Activated T-cell treated with anti-CD3 and anti-CD28 coated beads for 48 hours (primary cell): ENCODE measurements around the gene RAB8B.
"Not testable (repeated sequence)": the region's sequence is repeated elsewhere in the genome, so short reads cannot be mapped to it uniquely, and the experiment has no call there.

Experiments used
- DNase-seq: peaks from one replicate; pipeline ENCODE4 v3.0.0-alpha.2; 2020; ENCODE audit warnings: low read depth

RAB8B gene

DNA sequence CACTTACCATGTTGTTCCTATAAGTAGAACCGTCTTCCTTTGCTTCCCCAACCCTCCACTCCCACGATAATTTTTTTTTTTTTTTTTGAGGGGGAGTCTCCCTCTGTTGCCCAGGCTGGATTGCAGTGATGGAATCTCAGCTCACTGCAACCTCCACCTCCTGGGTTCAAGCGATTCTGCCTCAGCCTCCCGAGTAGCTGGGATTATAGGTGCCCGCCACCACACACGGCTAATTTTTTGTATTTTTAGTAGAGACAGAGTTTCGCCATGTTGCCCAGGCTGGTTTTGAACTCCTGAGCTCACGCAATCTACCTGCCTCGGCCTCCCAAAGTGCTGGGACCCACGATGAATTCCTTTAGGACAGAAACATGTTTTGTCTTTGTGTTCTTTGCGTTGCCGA is 19.4 kb downstream of the RAB8B start:
- DNase-seq = not testable (repeated sequence)

DNA sequence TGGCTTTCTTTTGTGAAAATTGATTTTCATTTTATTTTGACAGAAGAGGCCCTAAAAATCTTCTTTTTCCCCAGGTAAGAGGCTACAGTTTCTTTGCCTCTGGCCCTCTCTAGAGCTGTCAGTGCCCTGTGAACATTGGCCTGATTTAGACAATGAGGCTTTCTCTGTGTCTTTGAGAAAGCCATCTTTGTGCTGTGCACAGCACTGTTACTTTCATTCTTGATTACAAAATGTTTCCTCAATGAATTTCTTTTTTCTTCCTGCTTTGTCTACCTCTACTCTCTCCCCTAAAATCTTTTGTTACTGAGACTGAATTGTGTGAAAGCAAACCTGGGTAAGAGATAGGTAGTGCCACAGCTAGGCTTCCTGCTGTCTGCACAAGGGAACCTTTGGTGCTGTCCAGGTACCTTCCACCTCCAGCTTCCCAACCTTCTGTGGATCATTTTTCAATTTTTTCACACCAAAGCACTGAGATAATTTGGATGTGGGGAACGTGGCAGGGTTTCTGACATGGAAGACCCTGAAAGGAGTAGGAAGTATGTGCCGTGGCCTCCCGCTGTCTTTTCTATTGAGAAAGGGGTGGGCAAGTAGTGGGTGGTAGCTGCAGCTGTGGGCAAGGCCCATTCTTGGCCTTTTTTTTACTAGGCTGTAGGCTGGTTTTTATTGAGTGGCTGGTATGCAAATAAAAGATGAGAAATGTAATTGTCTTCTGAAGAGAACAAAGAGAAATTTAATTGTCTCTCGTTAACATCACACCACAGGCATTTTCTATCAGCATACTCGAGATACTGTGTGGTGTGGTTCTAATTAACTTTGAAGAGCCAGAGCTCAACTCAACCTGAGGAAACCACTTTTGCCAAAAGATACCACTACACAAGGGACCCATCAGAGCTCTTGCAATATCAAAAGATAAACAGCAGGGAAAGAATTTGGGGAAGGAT is 21.0 kb downstream of the RAB8B start:
- DNase-seq = no peak

DNA sequence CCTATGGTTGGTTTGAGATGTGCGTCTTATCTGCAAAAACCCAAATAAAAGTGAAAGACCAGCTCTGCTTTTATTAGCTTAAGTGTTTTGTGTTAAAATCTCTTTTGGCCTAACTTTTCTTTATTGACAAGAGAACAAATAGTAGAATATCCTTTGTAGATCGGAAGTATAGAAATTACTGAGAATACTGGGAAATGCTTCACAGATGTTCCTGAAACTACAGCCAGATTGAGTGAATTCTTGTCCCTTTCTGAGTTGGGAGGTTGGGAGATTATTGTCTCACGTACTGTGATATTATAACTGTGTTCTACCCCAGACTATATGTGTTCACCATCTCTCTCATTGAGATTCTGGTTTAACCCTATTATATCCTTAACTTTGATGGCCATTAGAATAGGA is 21.7 kb downstream of the RAB8B start:
- DNase-seq = no peak

DNA sequence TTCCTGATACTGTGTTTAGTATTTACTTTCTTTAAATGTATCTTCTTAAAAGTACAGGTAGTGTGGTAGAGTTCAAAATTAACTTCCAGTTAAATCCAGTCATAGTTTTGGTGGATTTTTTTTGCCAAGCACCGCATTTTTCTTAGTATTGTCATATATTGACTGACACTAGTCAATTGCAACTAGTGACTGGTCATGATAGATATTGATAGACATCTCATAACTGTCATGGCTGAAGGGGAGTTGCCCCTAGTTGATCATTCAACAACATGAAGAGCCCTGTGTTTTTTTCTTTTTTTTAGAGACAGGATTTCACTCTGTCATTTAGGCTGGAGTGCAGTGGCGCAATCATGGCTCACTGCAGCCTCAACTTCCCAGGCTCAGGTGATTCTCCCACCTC is 22.1 kb downstream of the RAB8B start:
- DNase-seq = no peak

DNA sequence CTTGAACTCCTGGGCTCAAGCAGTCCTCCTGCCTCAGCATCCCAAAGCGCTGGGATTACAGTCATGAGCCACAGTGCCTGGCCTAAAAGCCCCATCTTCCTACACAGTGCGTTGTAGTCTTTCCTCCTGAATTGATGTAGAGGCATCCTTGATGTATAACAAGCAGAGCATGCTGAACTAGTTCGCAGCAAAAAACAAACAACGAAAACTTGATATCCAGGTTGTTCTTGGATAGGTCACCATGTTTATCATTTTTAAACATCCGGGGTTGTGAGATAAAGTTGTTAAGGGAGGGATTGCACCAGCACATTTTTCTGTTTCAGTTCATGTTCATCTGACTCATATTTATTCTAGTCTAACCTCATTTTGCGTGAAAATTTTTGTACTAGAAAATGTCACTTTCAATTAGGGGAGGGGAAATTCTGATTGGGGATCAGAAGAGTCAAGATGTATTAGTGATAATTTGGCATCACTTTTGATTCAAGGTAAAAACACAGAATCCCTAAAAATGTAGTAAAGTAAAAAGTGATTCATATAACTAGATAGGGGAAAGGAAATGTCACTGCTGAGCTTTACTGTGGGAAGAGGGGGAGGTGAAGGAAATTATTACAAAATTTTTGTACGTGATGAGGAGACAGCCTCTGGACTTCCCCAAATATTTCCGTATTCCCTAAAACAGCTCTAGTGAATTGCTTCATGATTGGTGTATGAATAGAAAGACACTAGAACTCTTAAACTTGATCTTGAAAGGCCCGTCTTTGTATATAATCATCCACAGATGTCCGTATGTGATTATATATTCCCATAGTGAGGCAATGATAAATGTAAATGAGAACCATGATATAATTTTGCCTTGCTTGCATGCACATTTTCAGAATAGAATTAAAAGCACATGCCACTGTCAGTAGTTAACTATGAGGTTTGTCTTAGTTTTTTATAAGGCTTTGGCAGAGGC is 22.9 kb downstream of the RAB8B start:
- no peak for DNase-seq

DNA sequence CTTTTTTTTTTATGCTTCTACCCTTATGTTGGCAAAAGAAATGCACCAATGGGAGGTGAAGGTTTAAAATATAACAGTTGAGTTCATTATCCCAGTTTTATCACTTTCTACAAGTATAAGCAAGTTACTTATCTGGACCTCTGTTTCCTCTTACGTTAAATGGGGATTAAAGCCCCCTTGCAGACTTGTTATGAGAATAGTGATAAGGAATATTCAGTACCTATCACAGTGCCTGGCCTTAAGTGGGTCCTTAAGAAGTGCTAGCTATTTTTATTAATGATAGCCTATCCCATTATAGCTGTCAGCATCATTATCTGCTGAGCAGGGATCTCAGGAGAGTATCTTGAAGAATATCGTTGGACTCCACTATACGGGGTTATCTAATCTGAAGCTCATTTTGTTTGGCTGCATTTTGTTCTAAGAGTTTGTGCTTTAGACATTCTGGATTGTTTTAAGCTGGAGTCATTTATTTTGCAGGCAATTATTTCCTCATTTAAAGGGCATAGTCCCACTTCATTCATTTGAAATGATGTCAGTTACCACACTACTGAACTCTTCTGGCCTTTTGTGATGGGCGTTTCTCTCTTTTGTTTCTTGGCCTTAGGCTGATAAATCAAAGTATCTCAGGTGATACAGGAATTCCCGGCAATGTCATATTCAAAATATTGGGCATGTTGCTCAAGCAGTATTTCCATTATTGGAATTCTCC is 28.8 kb downstream of the RAB8B start:
- no peak for DNase-seq

DNA sequence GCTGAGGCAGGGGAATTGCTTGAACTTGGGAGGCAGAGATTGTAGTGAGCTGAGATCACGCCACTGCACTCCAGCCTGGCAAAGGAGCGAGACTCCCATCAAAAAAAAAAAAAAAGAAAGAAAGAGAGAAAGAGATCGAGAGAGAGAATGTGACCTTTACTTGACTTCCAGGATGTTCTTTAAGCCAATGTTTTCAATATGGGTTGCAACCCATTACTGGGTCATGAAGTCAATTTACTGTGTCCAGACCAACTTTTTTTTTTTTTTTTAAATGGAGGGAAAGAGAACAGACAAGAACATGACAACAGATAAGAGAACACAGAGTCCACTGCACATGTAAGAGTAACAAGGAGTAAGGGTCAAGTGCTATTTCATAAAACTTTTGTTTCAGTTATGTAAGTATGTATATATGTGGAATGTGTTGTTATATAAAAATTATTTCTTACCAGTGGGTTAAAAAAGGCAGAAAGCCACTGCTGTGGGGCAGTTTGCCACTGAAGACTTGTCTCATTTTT is 29.8 kb downstream of the RAB8B start:
- DNase-seq = no peak

DNA sequence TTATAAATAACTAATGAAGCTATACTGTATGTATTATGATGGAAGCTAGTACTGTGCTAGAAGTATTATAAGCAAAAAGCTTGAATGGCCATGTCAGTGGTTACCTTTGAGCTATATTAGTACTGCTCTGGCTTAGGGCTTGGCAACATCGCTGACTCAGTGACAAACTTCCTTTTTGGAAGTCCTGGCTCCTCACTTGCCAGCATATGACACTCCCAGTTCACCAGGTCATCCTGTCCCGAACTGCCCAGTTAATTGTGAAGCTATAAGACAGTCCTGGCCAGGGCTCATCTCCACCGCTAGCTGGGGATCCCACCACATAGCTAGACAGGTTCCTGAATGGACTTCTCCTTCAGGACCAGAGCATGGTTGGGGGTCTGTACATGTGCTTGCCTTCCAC is 31.9 kb downstream of the RAB8B start:
- no peak for DNase-seq

DNA sequence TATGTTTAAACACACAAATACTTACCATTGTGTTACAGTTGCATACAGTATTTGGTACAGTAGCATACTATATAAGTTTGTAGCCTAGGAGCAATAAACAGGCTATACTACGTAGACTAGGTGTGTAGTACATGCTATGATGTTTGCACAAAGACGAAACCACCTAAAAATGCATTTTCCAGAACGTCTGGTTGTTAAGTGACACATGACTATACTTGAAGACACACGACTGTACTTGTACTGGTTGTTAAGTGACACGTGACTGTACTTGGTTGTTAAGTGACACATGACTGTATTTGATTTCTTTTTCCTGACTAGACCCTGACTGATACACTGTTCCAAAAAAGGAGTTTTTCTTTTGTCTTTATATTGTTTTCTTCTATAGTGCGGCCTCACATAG is 34.1 kb downstream of the RAB8B start:
- no peak for DNase-seq

DNA sequence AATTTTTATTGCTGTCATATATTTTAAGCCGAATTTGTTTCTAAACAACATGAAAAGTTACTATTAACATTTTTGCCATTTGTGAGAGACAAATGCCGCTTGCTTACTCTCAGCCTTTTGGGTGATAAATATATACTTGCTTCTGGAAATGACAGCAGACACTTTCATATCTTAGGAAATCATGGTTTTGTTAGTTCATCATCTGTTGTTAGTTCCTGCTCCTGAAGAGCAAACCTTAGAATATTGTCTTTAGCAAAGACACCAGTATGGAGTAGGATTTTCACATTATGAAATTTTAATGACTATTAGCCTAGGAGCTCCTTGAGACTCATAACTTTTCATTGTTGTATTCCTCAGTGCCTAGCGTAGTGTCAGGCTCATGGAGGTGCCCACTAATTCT is 36.0 kb downstream of the RAB8B start:
- no peak for DNase-seq

DNA sequence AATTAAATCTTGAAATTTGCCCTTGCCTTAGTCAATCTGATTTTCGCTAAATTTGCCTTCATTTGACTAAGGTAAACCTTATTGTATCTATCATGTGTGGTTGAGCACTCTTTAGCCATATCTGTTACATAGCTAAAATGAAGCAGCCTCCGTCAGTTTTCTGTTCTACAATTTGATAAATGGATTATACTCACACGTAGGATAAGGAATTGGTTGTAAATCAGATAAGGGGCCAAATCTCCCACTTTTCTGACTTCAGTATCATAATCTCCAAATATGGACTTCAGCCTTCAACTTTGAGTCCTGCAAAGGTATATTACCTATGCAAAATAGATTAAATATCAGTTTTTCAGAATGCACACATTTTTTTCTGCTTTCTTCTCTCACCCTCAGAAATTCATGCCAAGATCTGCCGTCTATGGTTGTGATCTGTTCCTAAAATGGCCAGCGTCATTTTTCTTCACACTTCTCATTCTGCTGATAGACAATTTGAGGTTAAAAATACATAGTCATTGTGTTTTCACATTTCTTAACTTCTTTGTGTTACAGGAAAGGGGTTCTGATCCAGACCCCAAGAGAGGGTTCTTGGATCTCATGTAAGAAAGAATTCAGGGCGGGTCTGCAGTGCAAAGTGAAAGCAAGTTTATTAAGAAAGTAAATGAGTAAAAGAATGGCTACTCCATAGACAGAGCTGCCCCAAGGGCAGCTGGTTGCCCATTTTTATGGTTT is 36.9 kb downstream of the RAB8B start:
- DNase-seq = no peak

DNA sequence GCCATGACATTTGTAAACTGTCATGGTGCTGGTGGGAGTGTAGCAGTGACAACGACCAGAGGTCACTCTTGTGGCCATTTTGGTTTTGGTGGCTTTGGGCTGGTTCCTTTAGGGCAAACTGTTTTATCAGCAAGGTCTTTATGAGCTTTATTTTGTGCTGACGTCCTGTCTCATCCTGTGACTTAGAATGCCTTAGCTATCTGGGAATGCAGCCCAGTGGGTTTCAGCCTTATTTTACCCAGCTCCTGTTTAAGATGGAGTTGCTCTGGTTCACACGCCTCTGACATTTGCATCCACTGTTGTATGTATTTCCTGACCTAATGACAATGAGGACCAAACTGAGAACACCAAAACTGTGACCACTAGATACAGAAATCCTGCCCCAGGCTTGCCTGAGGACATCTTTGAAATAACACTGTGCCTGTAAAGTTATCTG is 37.6 kb downstream of the RAB8B start:
- DNase-seq = no peak

DNA sequence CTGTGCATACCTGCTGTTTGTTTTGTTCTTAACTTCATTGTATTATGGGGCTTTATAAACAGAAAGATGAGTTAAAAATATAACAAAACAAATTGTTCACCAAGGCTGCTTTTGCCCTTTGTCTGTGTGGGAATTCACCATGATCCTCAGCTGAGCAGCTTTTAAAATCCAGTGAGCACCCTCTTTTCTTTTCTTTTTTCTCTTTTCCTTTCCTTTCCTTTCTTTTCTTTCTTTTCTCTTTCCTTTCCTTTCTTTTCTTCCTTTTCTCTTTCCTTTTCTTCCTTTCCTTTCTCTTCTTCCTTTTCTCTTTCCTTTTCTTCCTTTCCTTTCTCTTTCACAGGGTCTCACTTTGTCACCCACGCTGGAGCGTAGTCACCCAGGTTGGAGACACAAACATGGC is 38.3 kb downstream of the RAB8B start:
- no peak for DNase-seq

DNA sequence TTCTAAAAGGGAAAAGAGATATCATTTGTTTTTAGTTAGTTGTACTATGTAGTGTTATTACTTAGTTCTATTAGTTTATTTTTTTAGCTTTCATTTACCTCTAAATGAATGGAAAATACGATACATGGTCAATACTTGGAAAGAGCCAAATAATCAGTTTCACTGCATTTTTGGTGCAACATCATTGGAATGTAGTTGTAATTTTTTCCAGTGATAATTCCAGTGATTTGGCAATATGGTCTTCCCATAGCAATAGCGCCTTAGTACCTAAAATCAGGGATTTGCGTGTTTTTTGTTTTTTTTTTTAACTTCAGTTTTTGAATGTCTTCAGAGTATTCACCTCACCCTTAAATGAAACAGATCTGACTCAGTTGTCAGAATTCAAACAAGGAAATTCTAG is 41.8 kb downstream of the RAB8B start:
- DNase-seq = no peak

DNA sequence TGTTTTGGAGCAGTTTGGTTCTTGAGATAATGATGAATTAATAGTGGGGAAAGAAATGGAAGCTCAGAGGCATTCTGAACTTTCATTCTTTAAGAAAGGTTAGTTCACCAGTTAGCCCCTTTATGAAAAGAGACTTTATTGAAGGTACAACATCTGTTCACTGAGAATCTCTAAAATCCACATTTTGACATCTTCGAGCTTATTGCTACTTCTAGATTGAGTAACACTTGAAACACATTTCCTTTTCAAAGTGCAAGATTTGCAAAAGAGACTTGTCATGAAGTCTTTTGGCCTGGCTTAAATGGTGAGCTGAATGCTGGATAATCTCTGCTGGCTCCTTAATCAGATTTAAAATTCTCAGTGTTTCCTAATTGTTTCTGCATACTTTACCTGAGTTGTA is 42.3 kb downstream of the RAB8B start:
- DNase-seq = no peak

DNA sequence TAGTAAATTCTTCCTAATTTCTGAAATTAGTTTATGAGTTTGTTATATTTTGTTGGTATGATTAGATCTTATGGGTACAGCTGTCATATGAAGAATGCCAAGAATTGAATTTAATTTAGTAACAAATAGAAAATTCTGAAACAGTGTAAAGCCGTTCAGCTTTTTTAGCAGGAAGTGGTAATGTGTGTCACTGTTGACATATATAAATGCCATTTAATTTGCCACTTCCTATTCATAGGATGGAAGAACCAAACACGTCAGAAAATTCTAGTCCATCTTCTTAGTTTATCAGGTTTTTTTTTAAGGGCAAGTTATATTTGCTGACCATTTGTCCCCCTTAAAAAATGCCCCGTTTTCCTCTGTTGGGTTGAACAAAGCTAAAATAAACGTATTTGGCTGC is 43.0 kb downstream of the RAB8B start:
- DNase-seq = no peak

DNA sequence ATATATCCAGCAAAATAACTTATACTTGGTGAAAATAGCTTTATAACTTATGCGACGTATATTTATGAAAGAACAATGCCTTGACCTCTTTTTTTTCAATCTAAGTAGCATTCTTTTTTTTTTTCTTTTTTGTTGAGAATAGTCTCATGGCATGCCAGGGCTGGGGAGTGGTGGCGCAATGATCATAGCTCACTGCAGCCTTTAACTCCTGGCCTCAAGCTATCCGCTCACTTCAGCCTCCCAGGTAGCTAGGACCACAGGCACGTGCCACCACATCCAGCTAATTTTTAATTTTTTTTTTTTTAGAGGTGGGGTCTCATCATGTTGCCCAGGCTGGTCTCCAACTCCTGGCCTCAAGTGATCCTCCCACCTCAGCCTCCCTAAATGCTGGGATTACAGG is 43.5 kb downstream of the RAB8B start:
- no peak for DNase-seq

DNA sequence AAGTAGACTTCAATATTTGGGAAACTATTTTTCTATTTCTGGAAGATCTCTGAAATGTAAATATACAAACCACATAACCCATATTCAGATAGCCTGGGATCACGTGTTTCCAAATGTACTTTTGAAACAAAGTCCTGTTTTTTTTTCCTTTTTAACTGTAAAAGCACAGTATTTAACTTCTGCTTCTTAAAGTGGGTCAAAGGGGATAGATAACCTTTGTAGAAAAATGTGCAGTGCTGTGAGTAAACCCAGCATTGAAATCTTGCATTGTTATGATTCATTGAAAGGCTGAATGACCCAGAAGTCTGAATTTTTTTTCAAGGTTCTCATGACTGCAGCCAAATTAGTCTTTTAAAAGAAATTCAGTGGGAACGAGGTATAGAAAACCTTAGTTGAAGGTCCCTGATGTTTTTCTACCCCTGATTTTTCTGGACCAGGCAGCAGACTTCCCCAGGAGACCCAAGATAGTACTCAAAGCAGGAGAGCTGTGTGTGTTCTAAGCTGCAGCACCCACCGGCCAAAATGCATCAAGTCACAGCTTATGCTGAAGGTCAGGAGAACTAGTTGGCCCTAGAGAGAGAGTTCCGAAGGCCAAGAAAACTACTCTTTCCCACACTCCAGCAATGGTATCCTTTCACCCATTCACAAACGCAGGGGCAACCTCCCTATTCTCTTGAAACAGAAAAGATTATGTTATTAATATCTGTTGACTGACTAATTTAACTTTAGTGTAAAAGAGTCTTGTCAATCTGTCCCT is 44.4 kb downstream of the RAB8B start:
- DNase-seq = no peak

DNA sequence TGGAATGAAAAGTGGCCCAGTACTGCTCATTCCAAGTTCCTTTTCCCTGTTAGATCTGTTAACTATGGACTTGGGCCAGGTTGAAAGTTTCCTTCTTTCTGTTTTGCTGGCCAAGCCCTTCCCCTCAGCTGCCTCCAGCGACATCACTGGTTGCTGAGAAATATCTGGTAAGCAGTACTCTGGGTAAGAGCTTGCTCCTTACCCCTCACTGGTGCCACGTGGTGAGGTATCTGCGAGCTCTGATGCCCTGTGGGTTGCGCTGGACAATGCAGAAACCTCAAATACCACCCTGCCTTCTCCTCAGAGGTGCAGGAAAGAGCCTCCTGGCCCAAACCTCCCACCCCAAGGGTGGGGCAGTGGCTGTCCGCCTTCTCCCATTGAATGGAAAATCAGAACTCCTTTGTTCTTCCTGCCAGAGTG is 45.1 kb downstream of the RAB8B start:
- no peak for DNase-seq

DNA sequence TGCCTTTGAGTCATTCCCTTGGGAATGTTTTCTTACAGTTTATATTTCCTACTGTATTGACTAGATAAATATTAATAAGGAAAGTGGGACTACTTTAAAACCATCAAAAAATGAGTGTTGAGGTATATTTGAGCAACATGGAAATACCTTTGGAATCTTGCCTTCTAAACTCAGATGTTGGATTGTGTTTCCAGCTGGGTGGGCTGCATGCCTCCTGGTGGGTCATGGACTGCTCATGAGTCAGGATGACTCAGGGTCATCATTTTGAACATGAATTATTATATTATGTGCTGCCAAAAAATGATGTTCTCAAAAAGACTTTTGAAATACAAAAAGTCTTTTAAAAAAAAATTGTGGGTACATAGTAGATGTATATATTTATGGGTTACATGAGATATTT is 46.9 kb downstream of the RAB8B start:
- DNase-seq = no peak

DNA sequence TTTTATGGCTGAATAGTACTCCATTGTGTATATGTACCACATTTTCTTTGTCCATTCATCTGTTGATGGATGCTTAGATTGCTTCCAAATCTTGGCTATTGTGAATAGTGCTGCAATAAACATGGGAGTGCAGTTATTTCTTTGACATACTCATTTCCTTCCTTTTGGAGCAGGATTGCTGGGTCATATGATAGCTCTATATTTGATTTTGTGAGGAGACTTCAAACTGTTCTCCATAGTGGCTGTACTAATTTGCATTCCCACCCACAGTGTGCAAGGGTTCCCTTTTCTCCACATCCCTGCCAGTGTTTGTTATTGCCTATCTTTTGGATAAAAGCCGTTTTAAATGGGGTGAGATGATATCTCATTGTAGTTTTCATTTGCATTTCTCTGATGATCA is 47.7 kb downstream of the RAB8B start:
- DNase-seq = not testable (repeated sequence)
